ENCODE results near the gene DNER. TPM values are rescaled to one million over a fixed set of nuclear protein-coding genes. Genes with fewer than 3 reads are reported as not detected.

The DNER gene
- total and polyA plus RNA-seq, 2 experiments from 2014 or later, result 4.7 to 8.8 TPM

- TF ChIP-seq, protein P1, sequence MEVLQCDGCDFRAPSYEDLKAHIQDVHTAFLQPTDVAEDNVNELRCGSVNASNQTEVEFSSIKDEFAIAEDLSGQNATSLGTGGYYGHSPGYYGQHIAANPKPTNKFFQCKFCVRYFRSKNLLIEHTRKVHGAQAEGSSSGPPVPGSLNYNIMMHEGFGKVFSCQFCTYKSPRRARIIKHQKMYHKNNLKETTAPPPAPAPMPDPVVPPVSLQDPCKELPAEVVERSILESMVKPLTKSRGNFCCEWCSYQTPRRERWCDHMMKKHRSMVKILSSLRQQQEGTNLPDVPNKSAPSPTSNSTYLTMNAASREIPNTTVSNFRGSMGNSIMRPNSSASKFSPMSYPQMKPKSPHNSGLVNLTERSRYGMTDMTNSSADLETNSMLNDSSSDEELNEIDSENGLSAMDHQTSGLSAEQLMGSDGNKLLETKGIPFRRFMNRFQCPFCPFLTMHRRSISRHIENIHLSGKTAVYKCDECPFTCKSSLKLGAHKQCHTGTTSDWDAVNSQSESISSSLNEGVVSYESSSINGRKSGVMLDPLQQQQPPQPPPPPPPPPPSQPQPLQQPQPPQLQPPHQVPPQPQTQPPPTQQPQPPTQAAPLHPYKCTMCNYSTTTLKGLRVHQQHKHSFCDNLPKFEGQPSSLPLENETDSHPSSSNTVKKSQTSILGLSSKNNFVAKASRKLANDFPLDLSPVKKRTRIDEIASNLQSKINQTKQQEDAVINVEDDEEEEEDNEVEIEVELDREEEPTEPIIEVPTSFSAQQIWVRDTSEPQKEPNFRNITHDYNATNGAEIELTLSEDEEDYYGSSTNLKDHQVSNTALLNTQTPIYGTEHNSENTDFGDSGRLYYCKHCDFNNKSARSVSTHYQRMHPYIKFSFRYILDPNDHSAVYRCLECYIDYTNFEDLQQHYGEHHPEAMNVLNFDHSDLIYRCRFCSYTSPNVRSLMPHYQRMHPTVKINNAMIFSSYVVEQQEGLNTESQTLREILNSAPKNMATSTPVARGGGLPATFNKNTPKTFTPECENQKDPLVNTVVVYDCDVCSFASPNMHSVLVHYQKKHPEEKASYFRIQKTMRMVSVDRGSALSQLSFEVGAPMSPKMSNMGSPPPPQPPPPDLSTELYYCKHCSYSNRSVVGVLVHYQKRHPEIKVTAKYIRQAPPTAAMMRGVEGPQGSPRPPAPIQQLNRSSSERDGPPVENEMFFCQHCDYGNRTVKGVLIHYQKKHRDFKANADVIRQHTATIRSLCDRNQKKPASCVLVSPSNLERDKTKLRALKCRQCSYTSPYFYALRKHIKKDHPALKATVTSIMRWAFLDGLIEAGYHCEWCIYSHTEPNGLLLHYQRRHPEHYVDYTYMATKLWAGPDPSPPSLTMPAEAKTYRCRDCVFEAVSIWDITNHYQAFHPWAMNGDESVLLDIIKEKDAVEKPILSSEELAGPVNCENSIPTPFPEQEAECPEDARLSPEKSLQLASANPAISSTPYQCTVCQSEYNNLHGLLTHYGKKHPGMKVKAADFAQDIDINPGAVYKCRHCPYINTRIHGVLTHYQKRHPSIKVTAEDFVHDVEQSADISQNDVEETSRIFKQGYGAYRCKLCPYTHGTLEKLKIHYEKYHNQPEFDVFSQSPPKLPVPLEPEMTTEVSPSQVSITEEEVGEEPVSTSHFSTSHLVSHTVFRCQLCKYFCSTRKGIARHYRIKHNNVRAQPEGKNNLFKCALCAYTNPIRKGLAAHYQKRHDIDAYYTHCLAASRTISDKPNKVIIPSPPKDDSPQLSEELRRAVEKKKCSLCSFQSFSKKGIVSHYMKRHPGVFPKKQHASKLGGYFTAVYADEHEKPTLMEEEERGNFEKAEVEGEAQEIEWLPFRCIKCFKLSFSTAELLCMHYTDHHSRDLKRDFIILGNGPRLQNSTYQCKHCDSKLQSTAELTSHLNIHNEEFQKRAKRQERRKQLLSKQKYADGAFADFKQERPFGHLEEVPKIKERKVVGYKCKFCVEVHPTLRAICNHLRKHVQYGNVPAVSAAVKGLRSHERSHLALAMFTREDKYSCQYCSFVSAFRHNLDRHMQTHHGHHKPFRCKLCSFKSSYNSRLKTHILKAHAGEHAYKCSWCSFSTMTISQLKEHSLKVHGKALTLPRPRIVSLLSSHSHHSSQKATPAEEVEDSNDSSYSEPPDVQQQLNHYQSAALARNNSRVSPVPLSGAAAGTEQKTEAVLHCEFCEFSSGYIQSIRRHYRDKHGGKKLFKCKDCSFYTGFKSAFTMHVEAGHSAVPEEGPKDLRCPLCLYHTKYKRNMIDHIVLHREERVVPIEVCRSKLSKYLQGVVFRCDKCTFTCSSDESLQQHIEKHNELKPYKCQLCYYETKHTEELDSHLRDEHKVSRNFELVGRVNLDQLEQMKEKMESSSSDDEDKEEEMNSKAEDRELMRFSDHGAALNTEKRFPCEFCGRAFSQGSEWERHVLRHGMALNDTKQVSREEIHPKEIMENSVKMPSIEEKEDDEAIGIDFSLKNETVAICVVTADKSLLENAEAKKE (CRISPR knock-in tag; IDR thresholded peaks at IDR 0.05), result no peak
- no peak for TF ChIP-seq STAT1 (IDR thresholded peaks at IDR 0.05; ENCODE audit: unreplicated experiment)
- no peak for TF ChIP-seq REST (IDR thresholded peaks at IDR 0.05; ENCODE audit: unreplicated experiment)
- no peak for TF ChIP-seq ZNF331 (CRISPR knock-in tag; IDR thresholded peaks at IDR 0.05; ENCODE audit: low read depth)
- no peak for TF ChIP-seq POLR2AphosphoS5 (IDR thresholded peaks at IDR 0.05; ENCODE audit: low read depth)
- TF ChIP-seq CTCF (conservative IDR thresholded peaks at IDR 0.05; ENCODE audit: low read depth in 2 of 2), result no peak
- no peak for TF ChIP-seq EZH2 (IDR thresholded peaks at IDR 0.05; ENCODE audit: low read depth, unreplicated experiment)
- TF ChIP-seq ZNF114 (CRISPR knock-in tag; IDR thresholded peaks at IDR 0.05), result no peak
Observed at GRCh38 chr2:229477269-229477755, 237.0 kb downstream of the DNER start (continued).

Measured in GM23338 (cell line).